Left cardiac atrium (tissue), 4 donors: Measurements from ENCODE around the gene EZH1. TPM values are rescaled to one million over a fixed set of nuclear protein-coding genes. Genes with fewer than 3 reads are reported as not detected.

Experiments
- ATAC-seq, 2 donors: fragments of 200-7000 bp; cut with Tn5 transposase; one replicate each; pipeline ENCODE4 v1.9.1; 2020; ENCODE audit warnings: mild to moderate bottlenecking in 2 of 2, moderate library complexity in 2 of 2
- DNase-seq: peaks from one replicate; pipeline ENCODE4 v3.0.0-alpha.2; 2020
- intact Hi-C, 2 donors: fragments of 100-400 bp; cut with DNase I; formaldehyde crosslinking; loops; one replicate each; pipeline versions ENCODE4 v1.14.1 to v1.15.1; 2022 to 2023
- microRNA-seq, 2 donors: library from miRNA; unstranded; fragments of <30 nt; microRNA quantifications; one replicate each; pipeline ENCODE4 v1.2.0, GENCODE V29; 2020
- total RNA-seq, 2 donors: library from RNA; stranded (reverse); fragmentation: NEBNext Ultra II Directional; extraction: Animal tissue kit (Norgen Biotek cat#: 25700); gene quantifications; one replicate each; pipeline ENCODE4 v1.2.1, GENCODE V29; 2021
- donor health status: DM: no; HTN: yes; CAD: no.
- donor health status: DM: no; HTN: yes; CAD: no; lungs with severe emphysema.
- donor health status: DM: yes; HTN: yes; CAD: no.
- donor health status: Dilated cardiomyopathy.

EZH1 gene
- total RNA-seq, 2 donors from 2014 or later, result 28.7 to 38.1 TPM

DNA sequence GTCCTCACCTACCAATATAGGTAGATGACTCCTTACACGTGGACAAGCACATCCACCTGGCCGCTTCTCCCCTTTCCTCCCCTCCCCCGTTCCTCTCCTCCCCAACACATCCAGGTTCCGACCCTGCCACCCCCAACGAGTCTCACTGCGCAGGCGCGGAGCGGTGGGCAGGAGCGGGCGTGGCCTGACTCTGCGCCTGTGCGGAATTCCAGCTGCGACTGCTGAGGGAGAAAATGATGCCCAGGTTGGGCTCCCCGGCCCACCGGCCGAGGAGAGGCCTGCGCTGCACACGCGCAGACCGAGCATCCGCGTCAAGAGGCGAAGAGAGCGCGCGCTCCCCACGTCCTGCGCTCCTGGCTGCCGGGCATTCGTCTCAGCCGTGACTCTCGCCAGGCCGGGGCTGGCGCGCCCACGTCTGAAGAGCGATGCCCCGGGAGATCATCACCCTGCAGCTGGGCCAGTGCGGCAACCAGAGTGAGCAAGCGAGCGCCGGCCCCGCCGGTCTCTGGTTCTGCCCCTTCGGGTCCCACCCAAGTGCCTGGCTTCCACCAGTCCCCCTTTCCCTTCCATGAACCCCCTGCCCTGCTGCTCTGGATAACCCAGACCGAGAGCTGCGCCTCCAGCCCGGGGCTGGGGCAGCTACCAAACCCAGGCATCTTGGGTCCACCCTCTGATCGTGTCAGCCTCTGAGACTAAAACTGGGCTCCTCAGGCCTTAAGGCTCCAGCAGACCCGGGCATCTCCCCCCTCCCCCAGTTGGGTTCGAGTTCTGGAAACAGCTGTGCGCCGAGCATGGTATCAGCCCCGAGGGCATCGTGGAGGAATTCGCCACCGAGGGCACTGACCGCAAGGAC is 85.5 kb downstream of the EZH1 start, which contains the start of gene TUBG2:
Gene TUBG2, plus strand, starts transcription at position 206 of the 853 bp plus-strand sequence. Its CDS starts 220 bp downstream, at position 426.
- ATAC-seq, result peak; percentile 96
- intact Hi-C loops, result no loop called here
- DNase-seq, result peak; percentile 91

DNA sequence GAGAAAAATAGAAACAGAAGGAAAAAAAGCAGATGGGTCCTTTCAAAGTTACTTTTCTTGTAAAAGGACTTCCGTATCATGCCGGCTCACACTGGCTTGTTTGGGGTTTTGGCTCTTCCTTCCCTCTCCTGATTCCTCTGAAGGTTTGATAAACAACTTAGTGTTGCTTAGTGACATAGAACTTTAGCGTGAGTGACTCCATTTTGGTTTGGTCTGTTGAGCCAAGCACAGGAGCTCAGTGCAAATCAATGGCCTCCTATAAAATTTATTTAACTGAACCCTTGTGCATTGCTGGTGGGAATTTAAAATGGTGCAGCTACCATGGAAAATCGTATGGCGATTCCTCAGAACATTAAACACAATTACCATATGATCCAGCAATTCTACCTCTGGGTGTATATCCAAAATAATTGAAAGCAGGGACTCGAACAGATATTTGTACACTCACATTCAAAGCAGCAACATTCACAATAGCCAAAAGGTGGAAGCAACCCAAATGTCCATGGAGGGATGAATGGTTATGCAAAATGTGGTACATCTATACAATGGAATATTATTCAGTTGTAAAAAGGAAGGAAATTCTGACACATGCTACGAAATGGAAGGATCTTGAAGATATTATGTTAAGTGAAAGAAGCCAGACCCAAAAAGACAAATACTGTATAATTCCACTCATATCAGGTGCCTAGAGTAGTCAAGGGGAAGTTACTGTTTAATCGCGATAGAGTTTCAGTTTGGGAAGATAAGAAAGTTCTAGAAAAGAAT is 86.8 kb downstream of the EZH1 start:
- ATAC-seq (no peak), DNase-seq (no peak)
- intact Hi-C loops, result no loop called here

DNA sequence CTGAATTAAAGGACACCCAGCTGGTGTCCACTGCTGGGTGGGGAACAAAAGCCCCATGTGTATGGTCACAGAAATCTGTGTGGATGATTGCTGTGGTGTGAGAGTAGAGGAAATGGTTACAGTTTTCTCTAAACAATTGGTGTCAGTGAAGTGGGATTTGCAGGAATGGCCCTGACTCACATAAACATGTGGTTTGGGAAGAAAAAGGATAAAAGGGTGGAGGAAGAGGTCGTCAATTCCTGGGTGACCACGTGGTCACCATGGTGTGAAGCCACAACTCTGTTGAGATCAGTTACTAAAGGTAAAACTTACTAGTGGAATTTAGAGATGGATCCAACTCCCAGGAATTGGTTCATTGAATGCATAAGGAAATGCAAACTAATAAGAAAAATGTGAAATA is 89.3 kb downstream of the EZH1 start:
- intact Hi-C loops, result no loop called here
- ATAC-seq (no peak), DNase-seq (no peak)

DNA sequence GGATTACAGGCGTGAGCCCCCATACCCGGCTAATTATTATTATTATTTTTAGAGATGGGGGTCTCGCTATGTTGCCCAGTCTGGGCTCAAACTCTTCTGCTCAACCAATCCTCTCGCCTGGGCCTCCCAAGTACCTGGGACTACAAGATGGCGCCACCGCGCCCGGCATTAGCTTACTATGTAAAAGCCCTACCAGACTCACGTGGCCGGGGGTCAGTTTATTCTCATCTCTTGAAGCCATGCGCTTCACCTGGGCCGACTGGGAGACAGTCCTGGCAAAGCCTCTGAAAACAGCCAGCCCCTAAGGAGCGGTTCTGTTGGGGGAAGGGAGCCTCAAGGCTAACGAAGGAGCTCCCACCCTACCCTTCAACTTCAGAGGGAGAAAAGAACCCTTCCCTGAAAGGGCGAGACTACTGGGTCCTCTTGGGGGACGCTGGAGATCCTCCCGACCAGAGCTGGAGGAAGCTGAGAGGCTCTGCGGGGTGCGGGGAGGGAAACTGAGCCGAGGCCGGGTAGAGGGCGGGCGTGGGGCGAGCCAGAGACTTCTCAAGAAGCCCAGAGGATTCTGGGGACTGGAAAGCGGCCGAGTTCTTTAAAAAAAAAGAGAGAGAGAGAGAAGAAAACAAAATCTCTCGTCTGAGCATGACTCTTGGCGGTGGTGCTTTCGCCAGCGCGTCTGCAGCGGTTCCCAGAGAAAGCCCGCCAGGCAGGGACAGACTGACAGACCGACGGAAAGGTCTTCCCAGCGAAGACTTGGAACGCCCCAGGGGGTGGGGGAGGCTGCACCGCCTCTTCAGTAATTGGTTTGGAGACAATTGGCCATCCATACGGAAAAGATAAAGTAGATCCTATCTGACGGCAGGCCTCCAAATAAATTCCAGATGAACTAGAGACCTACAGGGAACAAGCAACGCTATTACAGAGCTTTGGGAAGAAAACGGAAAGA is 91.4 kb downstream of the EZH1 start:
- intact Hi-C loops, result loop anchor here in 1 of 2 donors (5.0 kb wide), 1 partner anchor 36 kb away; no protein-coding TSS in a partner anchor

DNA sequence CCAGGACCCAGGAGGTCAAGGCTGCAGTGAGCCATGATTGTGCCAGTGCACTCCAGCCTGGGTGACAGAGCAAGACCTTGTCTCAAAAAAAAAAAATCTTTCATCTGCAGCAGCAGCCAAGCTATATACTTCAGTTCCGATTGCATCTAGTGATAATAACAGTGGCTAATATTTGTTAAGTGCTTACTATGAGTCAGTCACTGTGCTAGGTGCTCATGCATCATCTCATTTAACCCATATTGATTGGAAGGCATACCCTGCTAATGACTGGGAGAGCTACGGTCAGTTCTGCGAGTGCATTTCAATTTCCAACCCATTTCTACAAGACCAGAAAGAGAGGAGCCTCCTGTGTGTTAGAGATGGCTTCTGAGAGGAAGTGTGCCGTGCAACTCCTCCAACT is 93.4 kb downstream of the EZH1 start:
- DNase-seq (no peak), ATAC-seq (no peak)
- intact Hi-C loops, result loop anchor here in 1 of 2 donors (5.0 kb wide), 1 partner anchor 34 kb away; no protein-coding TSS in a partner anchor

More for the DNA sequence above, 91.4 kb downstream of the EZH1 start:
- ATAC-seq, result peak; percentile 90 to 91
- DNase-seq, result peak; percentile 73

Small RNA genes lying within 50 kb of the gene (microRNA-seq; reads per million reads assigned to microRNA genes)
- gene MIR6780A, result 0 to 0.40 reads per million in 2 donors

Other genes starting within 250 kb of the EZH1 start
- gene NAGLU, start 208.8 kb downstream of the EZH1 start, total RNA-seq, result 10 to 100 TPM; 15.1 to 20.7 TPM
- gene HSD17B1, start 192.1 kb downstream of the EZH1 start, total RNA-seq, result 1 to 10 TPM; 2.8 to 3.7 TPM
- gene COASY, start 182.9 kb downstream of the EZH1 start, total RNA-seq, result 10 to 100 TPM; 37.2 to 37.5 TPM
- 10 to 100 TPM; 51.3 to 55.3 TPM for gene MLX, start 177.9 kb downstream of the EZH1 start, total RNA-seq
- 1 to 10 TPM; 2.2 to 3.4 TPM for gene PSMC3IP, start 167.3 kb downstream of the EZH1 start, total RNA-seq
- 10 to 100 TPM; 26.0 to 26.1 TPM for gene RETREG3, start 135.7 kb downstream of the EZH1 start, total RNA-seq
- gene TUBG1, start 135.4 kb downstream of the EZH1 start, total RNA-seq, result 10 to 100 TPM; 45.3 to 54.8 TPM
- gene TUBG2, start 85.8 kb downstream of the EZH1 start, total RNA-seq, result 10 to 100 TPM; 14.4 to 15.8 TPM
- gene PLEKHH3, start 68.0 kb downstream of the EZH1 start, total RNA-seq, result 10 to 100 TPM; 18.1 to 19.9 TPM
- 1 to 10 TPM; 1.7 to 3.3 TPM for gene CCR10, start 63.2 kb downstream of the EZH1 start, total RNA-seq
- 1 to 10 TPM; 4.7 to 7.2 TPM for gene CNTNAP1, start 62.5 kb downstream of the EZH1 start, total RNA-seq
- 10 to 100 TPM; 40.9 to 49.7 TPM for gene RAMP2, start 16.2 kb upstream of the EZH1 start, total RNA-seq
- gene VPS25, start 28.4 kb upstream of the EZH1 start, total RNA-seq, result 10 to 100 TPM; 30.0 to 32.1 TPM
- gene WNK4, start 35.6 kb upstream of the EZH1 start, total RNA-seq, result not detected
- gene COA3, start 53.7 kb upstream of the EZH1 start, total RNA-seq, result 10 to 100 TPM; 60.3 to 63.9 TPM
- gene CNTD1, start 53.8 kb upstream of the EZH1 start, total RNA-seq, result under 1 TPM in 1 of 2 donors, not detected in 1; 0.44 TPM
- 10 to 100 TPM; 63.5 to 72.5 TPM for gene BECN1, start 79.2 kb upstream of the EZH1 start, total RNA-seq
- gene PSME3, start 88.4 kb upstream of the EZH1 start, total RNA-seq, result 10 to 100 TPM; 67.8 to 83.3 TPM
- 1 to 10 TPM; 1.6 to 3.8 TPM for gene AOC2, start 99.5 kb upstream of the EZH1 start, total RNA-seq
- gene AOC3, start 106.2 kb upstream of the EZH1 start, total RNA-seq, result 10 to 100 TPM; 56.6 to 96.4 TPM
- not detected for gene G6PC1, start 155.8 kb upstream of the EZH1 start, total RNA-seq
- gene AARSD1, start 219.4 kb upstream of the EZH1 start, total RNA-seq, result 10 to 100 TPM; 23.5 to 34.5 TPM
- gene PTGES3L, start 235.0 kb upstream of the EZH1 start, total RNA-seq, result 10 to 100 TPM; 37.8 to 49.4 TPM
- 10 to 100 TPM in 1 of 2 donors, 1 to 10 TPM in 1; 9.3 to 14.5 TPM for gene RUNDC1, start 235.5 kb upstream of the EZH1 start, total RNA-seq